WTC11 (cell line): ENCODE results near the gene RAP1GAP. TPM values are rescaled to one million over a fixed set of nuclear protein-coding genes. Genes with fewer than 3 reads are reported as not detected.

Experiments
- ATAC-seq: fragments of 200-7000 bp; cut with Tn5 transposase; 2 replicates; pipeline ENCODE4 v1.10.0; 2021; ENCODE audit warnings: mild to moderate bottlenecking, moderate library complexity
- CTCF ChIA-PET: fragments of 300-600 bp; sonication (Branson Sonifier 250); formaldehyde crosslinking; loops from one replicate; lab custom pipeline; 2021; ENCODE audit warnings: antibody characterized with exemption; lab: Charles Lee
- POLR2A ChIA-PET: fragments of 350-600 bp; sonication (Branson Sonifier 250); formaldehyde crosslinking; loops from one replicate; lab custom pipeline; 2021; ENCODE audit warnings: antibody characterized with exemption; lab: Charles Lee
- DNase-seq: peaks from one replicate; pipeline ENCODE4 v3.0.0; 2021; ENCODE audit warnings: low spot score
- H3K27ac Mint-ChIP-seq: 2 replicates; pipeline ENCODE4 v1.8.0; 2021; ENCODE audit warnings: mixed read lengths
- H3K27me3 Mint-ChIP-seq: 2 replicates; pipeline ENCODE4 v1.8.0; 2021; ENCODE audit warnings: low read depth, mild to moderate bottlenecking, moderate library complexity, mixed read lengths
- H3K36me3 Mint-ChIP-seq: 2 replicates; pipeline ENCODE4 v1.8.0; 2021; ENCODE audit warnings: mixed read lengths
- H3K4me1 Mint-ChIP-seq: 2 replicates; pipeline ENCODE4 v1.8.0; 2022; ENCODE audit warnings: mixed read lengths
- H3K4me3 Mint-ChIP-seq: 2 replicates; pipeline ENCODE4 v1.8.0; 2021; ENCODE audit warnings: mild to moderate bottlenecking, moderate library complexity, mixed read lengths
- H3K9me3 Mint-ChIP-seq: 2 replicates; pipeline ENCODE4 v1.8.0; 2021; ENCODE audit warnings: mixed read lengths
- ATF1 ChIP-seq: sonication (generic); formaldehyde crosslinking; IDR thresholded peaks from 2 replicates; pipeline ENCODE4 v1.8.1; 2023; ENCODE audit warnings: mild to moderate bottlenecking, moderate library complexity, missing genetic modification reagents
- FOXP1 ChIP-seq: sonication (generic); formaldehyde crosslinking; IDR thresholded peaks from 2 replicates; pipeline ENCODE4 v1.8.0; 2022; ENCODE audit warnings: missing genetic modification reagents, mild to moderate bottlenecking, moderate library complexity, borderline replicate concordance
- MYBL2 ChIP-seq: sonication (generic); formaldehyde crosslinking; IDR thresholded peaks from 2 replicates; pipeline ENCODE4 v1.8.1; 2023; ENCODE audit warnings: mild to moderate bottlenecking, moderate library complexity, missing genetic modification reagents
- NR2C2 ChIP-seq: sonication (generic); formaldehyde crosslinking; IDR thresholded peaks from 2 replicates; pipeline ENCODE4 v1.8.0; 2022; ENCODE audit warnings: mild to moderate bottlenecking, missing genetic modification reagents
- RELA ChIP-seq: sonication (generic); formaldehyde crosslinking; IDR thresholded peaks from 2 replicates; pipeline ENCODE4 v1.8.1; 2022; ENCODE audit warnings: missing genetic modification reagents, mild to moderate bottlenecking, borderline replicate concordance
- SMAD3 ChIP-seq: sonication (generic); formaldehyde crosslinking; IDR thresholded peaks from 2 replicates; pipeline ENCODE4 v1.8.0; 2022; ENCODE audit warnings: missing genetic modification reagents, mild to moderate bottlenecking, borderline replicate concordance
- ZNF317 ChIP-seq: sonication (generic); formaldehyde crosslinking; IDR thresholded peaks from 2 replicates; pipeline ENCODE4 v1.8.1; 2023; ENCODE audit warnings: low read depth, mild to moderate bottlenecking, moderate library complexity, missing genetic modification reagents, borderline replicate concordance
- total RNA-seq: library from RNA; stranded (reverse); gene quantifications from 3 replicates; pipeline ENCODE4 v1.2.3, GENCODE V29; 2021
- TF ChIP-seq, protein P1 (sequence below): sonication (generic); formaldehyde crosslinking; IDR thresholded peaks from 2 replicates; pipeline ENCODE4 v1.8.1; 2023; ENCODE audit warnings: mild to moderate bottlenecking, missing genetic modification reagents, moderate library complexity
- TF ChIP-seq, protein P2 (sequence below): sonication (generic); formaldehyde crosslinking; IDR thresholded peaks from 2 replicates; pipeline ENCODE4 v1.8.1; 2023; ENCODE audit warnings: mild to moderate bottlenecking, moderate library complexity, missing genetic modification reagents
- TF ChIP-seq, protein P3 (sequence below): fragments of 250-450 bp; sonication (Bioruptor Pico); conservative IDR thresholded peaks from 2 replicates; pipeline ENCODE4 v1.9.0; 2021; ENCODE audit warnings: mild to moderate bottlenecking
- TF ChIP-seq, protein P4 (sequence below): sonication (generic); formaldehyde crosslinking; IDR thresholded peaks from 2 replicates; pipeline ENCODE4 v1.8.0; 2022; ENCODE audit warnings: mild to moderate bottlenecking, missing genetic modification reagents
- TF ChIP-seq, protein P5 (sequence below): fragments of 250-450 bp; sonication (Bioruptor Pico); IDR thresholded peaks from 2 replicates; pipeline ENCODE4 v1.9.0; 2021; ENCODE audit warnings: mild to moderate bottlenecking
- TF ChIP-seq, protein P6 (sequence below): sonication (generic); formaldehyde crosslinking; IDR thresholded peaks from 2 replicates; pipeline ENCODE4 v1.8.0; 2023; ENCODE audit warnings: mild to moderate bottlenecking, missing genetic modification reagents
- TF ChIP-seq, protein P7 (sequence below): fragments of 250-450 bp; sonication (Bioruptor Pico); IDR thresholded peaks from 2 replicates; pipeline ENCODE4 v1.9.0; 2021; ENCODE audit warnings: moderate library complexity, mild to moderate bottlenecking, inconsistent platforms, borderline replicate concordance
- TF ChIP-seq, protein P8 (sequence below): sonication (generic); formaldehyde crosslinking; IDR thresholded peaks from 2 replicates; pipeline ENCODE4 v1.8.0; 2022; ENCODE audit warnings: mild to moderate bottlenecking, missing genetic modification reagents
- TF ChIP-seq, protein P9 (sequence below): sonication (generic); formaldehyde crosslinking; IDR thresholded peaks from 2 replicates; pipeline ENCODE4 v1.8.1; 2023; ENCODE audit warnings: mild to moderate bottlenecking, missing genetic modification reagents
- TF ChIP-seq, protein P10 (sequence below): fragments of 200-600 bp; IDR thresholded peaks from 2 replicates; pipeline ENCODE4 v1.8.0; 2022; ENCODE audit warnings: antibody characterized with exemption

The RAP1GAP gene
- total RNA-seq, 1 experiment from 2014 or later = 7.6 TPM

DNA sequence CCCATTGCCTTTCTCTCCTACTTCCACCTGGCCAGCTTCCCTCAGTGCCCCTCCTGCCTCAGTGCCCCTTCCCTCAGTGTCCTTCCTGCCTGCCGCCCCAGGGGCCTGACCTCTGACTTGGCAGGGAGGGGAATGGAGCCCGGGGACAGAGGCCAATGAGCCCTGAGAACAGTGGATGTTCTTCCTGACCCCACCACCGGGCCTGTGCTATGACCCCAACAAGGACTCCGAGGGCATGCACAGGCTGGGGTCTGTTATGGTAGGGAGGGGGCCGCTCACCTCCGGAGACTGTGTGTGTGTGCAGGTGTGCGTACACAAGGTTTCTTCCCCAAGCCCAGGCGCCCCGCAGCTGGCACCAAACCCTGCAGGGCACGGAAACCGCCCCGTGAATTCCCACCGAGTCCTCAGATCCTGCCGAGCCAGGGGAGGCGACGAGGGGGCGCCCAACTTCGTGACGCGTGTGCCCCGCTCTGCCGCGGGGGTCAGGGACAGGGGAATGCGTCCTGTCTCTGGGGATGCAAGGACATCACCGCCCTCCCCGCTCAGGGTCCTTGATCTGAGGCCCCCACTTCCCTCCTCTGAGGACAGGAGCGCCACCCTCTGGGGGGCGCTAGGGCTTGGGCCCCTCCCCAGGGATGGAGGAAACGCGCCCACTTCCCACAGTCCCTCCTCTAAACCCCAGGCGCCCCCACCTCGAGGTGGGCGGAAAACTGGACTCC is 766 bp downstream of the RAP1GAP start:
- H3K9me3 Mint-ChIP-seq = no peaks in the 10 kb centered on the region
- peaks cover 20% of the 10 kb centered on the region for H3K27me3 Mint-ChIP-seq
- no peak for DNase-seq
- H3K4me3 Mint-ChIP-seq = peak overlapping the region; percentile 61
- H3K4me1 Mint-ChIP-seq = peaks cover 30% of the 10 kb centered on the region
- ATAC-seq = peak; percentile 2; the same call in 1 of the 2 replicates
- H3K36me3 Mint-ChIP-seq = no peaks in the 10 kb centered on the region
- TF ChIP-seq, protein P1, sequence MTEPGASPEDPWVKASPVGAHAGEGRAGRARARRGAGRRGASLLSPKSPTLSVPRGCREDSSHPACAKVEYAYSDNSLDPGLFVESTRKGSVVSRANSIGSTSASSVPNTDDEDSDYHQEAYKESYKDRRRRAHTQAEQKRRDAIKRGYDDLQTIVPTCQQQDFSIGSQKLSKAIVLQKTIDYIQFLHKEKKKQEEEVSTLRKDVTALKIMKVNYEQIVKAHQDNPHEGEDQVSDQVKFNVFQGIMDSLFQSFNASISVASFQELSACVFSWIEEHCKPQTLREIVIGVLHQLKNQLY (CRISPR knock-in tag) = no peak
- TF ChIP-seq, protein P2, sequence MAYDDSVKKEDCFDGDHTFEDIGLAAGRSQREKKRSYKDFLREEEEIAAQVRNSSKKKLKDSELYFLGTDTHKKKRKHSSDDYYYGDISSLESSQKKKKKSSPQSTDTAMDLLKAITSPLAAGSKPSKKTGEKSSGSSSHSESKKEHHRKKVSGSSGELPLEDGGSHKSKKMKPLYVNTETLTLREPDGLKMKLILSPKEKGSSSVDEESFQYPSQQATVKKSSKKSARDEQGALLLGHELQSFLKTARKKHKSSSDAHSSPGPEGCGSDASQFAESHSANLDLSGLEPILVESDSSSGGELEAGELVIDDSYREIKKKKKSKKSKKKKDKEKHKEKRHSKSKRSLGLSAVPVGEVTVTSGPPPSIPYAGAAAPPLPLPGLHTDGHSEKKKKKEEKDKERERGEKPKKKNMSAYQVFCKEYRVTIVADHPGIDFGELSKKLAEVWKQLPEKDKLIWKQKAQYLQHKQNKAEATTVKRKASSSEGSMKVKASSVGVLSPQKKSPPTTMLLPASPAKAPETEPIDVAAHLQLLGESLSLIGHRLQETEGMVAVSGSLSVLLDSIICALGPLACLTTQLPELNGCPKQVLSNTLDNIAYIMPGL (CRISPR knock-in tag) = 0 out of 2 replicates have a peak, but pooled peaks have one; percentile 10
- H3K27ac Mint-ChIP-seq = no peak overlapping the region
- ChIA-PET CTCF (interaction anchor here (1.3 to 1.5 kb wide), 2 partner anchors 12 to 50 kb away, joined by 3 to 11 read pairs; no protein-coding TSS in a partner anchor), POLR2A (interaction anchor here (1.6 kb wide), 1 partner anchor 357 kb away, joined by 3 read pairs; no protein-coding TSS in a partner anchor)

DNA sequence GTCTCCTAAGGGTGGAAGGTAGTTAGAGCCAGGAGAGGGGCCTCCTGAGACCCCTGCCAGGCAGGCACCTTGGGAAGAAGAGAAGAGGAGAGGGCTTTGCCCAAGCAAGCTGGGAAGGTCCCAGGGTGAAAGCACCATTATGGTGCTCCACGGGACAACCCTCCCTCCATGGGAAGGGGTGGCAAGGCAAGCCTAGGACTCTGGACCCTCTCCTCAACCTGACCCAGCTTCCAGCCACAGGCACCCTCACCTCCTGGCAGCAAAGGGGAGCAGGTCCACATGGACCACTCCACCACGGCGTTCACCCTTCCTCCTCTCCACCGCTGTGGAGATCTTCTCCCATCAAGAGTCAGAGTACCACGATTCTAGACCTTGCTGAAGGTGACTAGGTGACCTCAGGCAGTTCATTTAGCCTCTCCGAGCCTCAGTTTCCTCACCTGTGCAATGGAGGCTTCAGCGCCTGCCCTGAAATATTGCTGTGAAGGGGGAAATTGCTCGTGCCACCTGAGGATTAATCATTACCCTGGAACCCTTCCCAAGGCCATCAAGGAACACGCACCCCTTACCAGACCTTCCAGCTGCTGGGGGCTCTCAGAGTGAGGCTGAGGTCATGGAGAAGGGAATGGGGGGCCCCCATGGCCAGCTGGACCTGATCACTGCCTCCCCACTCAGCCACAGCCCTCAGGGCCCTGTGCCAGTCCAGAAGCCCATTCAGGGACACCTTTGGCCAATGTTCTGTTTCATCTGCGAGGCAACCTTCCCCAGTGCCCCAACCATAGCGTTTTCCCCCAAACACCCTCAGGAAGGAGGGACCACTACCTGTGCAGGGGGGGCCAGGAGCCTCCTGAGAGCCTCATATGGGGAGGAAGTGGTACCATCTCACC is 1.6 kb downstream of the RAP1GAP start:
- H3K27ac Mint-ChIP-seq = no peak overlapping the region
- H3K4me1 Mint-ChIP-seq = peaks cover 27% of the 10 kb centered on the region
- CTCF ChIA-PET = no interaction called here
- DNase-seq (no peak), ATAC-seq (no peak)
- no peaks in the 10 kb centered on the region for H3K36me3 Mint-ChIP-seq
- POLR2A ChIA-PET = no interaction called here
- peaks cover 20% of the 10 kb centered on the region for H3K27me3 Mint-ChIP-seq
- H3K4me3 Mint-ChIP-seq = peak overlapping the region; percentile 30
- H3K9me3 Mint-ChIP-seq = no peaks in the 10 kb centered on the region
- TF ChIP-seq SMAD3 (CRISPR knock-in tag) = no peak
- TF ChIP-seq, protein P3, sequence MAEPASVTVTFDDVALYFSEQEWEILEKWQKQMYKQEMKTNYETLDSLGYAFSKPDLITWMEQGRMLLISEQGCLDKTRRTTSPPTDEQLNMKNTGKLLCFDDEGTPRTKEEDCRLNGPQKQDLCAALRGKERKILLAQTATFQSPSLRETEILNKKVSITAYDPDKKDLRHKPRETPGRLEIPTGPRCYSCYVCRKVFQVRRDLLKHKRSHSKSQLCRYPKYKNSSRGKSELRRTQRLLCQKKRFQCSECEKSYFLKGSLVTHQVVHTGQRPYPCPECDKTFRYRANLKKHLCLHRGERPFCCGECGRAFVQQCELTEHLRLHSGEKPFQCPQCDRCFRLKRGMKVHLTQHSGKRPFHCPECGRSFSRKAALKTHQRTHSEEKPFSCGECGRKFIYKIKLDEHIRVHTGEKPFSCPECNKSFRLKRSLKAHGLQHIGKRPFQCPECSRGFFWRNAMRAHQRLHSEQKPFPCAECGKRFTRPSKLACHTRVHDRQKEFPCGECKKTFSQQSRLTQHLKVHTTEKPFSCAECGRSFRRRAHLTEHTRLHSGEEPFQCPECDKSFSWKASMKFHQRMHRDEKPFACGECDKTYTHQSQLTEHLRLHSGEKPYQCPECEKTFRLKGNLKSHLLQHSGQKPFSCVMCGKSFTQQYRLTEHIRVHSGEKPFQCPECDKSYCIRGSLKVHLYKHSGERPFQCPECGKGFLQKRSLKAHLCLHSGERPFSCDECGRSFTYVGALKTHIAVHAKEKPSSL (CRISPR knock-in tag) = no peak
- TF ChIP-seq, protein P4, sequence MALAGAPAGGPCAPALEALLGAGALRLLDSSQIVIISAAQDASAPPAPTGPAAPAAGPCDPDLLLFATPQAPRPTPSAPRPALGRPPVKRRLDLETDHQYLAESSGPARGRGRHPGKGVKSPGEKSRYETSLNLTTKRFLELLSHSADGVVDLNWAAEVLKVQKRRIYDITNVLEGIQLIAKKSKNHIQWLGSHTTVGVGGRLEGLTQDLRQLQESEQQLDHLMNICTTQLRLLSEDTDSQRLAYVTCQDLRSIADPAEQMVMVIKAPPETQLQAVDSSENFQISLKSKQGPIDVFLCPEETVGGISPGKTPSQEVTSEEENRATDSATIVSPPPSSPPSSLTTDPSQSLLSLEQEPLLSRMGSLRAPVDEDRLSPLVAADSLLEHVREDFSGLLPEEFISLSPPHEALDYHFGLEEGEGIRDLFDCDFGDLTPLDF (CRISPR knock-in tag) = no peak
- TF ChIP-seq NR2C2 = no peak
- TF ChIP-seq, protein P5, sequence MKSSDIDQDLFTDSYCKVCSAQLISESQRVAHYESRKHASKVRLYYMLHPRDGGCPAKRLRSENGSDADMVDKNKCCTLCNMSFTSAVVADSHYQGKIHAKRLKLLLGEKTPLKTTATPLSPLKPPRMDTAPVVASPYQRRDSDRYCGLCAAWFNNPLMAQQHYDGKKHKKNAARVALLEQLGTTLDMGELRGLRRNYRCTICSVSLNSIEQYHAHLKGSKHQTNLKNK (CRISPR knock-in tag) = no peak
- no peak for TF ChIP-seq ZNF317 (CRISPR knock-in tag)
- TF ChIP-seq, protein P6, sequence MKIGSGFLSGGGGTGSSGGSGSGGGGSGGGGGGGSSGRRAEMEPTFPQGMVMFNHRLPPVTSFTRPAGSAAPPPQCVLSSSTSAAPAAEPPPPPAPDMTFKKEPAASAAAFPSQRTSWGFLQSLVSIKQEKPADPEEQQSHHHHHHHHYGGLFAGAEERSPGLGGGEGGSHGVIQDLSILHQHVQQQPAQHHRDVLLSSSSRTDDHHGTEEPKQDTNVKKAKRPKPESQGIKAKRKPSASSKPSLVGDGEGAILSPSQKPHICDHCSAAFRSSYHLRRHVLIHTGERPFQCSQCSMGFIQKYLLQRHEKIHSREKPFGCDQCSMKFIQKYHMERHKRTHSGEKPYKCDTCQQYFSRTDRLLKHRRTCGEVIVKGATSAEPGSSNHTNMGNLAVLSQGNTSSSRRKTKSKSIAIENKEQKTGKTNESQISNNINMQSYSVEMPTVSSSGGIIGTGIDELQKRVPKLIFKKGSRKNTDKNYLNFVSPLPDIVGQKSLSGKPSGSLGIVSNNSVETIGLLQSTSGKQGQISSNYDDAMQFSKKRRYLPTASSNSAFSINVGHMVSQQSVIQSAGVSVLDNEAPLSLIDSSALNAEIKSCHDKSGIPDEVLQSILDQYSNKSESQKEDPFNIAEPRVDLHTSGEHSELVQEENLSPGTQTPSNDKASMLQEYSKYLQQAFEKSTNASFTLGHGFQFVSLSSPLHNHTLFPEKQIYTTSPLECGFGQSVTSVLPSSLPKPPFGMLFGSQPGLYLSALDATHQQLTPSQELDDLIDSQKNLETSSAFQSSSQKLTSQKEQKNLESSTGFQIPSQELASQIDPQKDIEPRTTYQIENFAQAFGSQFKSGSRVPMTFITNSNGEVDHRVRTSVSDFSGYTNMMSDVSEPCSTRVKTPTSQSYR (CRISPR knock-in tag) = no peak
- TF ChIP-seq, protein P7, sequence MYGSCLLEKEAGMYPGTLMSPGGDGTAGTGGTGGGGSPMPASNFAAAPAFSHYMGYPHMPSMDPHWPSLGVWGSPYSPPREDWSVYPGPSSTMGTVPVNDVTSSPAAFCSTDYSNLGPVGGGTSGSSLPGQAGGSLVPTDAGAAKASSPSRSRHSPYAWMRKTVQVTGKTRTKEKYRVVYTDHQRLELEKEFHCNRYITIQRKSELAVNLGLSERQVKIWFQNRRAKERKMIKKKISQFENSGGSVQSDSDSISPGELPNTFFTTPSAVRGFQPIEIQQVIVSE (CRISPR knock-in tag) = no peak
- no peak for TF ChIP-seq ATF1
- no peak for TF ChIP-seq MYBL2
- no peak for TF ChIP-seq RELA (CRISPR knock-in tag)
- TF ChIP-seq, protein P8, sequence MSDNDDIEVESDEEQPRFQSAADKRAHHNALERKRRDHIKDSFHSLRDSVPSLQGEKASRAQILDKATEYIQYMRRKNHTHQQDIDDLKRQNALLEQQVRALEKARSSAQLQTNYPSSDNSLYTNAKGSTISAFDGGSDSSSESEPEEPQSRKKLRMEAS (CRISPR knock-in tag) = no peak
- TF ChIP-seq, protein P9, sequence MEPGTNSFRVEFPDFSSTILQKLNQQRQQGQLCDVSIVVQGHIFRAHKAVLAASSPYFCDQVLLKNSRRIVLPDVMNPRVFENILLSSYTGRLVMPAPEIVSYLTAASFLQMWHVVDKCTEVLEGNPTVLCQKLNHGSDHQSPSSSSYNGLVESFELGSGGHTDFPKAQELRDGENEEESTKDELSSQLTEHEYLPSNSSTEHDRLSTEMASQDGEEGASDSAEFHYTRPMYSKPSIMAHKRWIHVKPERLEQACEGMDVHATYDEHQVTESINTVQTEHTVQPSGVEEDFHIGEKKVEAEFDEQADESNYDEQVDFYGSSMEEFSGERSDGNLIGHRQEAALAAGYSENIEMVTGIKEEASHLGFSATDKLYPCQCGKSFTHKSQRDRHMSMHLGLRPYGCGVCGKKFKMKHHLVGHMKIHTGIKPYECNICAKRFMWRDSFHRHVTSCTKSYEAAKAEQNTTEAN (CRISPR knock-in tag) = no peak
- no peak for TF ChIP-seq FOXP1 (CRISPR knock-in tag)
- TF ChIP-seq, protein P10, sequence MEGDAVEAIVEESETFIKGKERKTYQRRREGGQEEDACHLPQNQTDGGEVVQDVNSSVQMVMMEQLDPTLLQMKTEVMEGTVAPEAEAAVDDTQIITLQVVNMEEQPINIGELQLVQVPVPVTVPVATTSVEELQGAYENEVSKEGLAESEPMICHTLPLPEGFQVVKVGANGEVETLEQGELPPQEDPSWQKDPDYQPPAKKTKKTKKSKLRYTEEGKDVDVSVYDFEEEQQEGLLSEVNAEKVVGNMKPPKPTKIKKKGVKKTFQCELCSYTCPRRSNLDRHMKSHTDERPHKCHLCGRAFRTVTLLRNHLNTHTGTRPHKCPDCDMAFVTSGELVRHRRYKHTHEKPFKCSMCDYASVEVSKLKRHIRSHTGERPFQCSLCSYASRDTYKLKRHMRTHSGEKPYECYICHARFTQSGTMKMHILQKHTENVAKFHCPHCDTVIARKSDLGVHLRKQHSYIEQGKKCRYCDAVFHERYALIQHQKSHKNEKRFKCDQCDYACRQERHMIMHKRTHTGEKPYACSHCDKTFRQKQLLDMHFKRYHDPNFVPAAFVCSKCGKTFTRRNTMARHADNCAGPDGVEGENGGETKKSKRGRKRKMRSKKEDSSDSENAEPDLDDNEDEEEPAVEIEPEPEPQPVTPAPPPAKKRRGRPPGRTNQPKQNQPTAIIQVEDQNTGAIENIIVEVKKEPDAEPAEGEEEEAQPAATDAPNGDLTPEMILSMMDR = no peak
